OCI-LY1 (cell line): ENCODE results near the gene MAP3K20.
"Not testable (repeated sequence)": the region's sequence is repeated elsewhere in the genome, so short reads cannot be mapped to it uniquely, and the experiment has no call there.

ENCODE experiments used
- H2AFZ ChIP-seq: fragments of 200-600 bp; sonication (generic), shearing (Covaris generic); 2 replicates; pipeline ENCODE4 v1.6.0; 2014; ENCODE audit warnings: antibody characterized with exemption, mild to moderate bottlenecking, low read length
- H3F3A ChIP-seq: fragments of 200-600 bp; sonication (generic), shearing (Covaris generic); 2 replicates; pipeline ENCODE4 v1.6.0; 2014; ENCODE audit warnings: mild to moderate bottlenecking, antibody characterized with exemption, low read length, moderate library complexity; ENCODE audit not compliant: insufficient read depth
- H3K27ac ChIP-seq: fragments of 200-600 bp; sonication (generic); 2 replicates; pipeline ENCODE4 v1.5.1; 2014; ENCODE audit warnings: low read length, mixed run types, mild to moderate bottlenecking, low read depth; ENCODE audit not compliant: poor library complexity, severe bottlenecking
- H3K27me3 ChIP-seq: fragments of 200-600 bp; sonication (generic); 2 replicates; pipeline ENCODE4 v1.6.0; 2014; ENCODE audit warnings: antibody characterized with exemption, mild to moderate bottlenecking, low read length, moderate library complexity; ENCODE audit not compliant: insufficient read depth
- H3K36me3 ChIP-seq: fragments of 200-600 bp; sonication (generic); 2 replicates; pipeline ENCODE4 v1.6.1; 2014; ENCODE audit warnings: mild to moderate bottlenecking, antibody characterized with exemption, low read length, moderate library complexity, mixed read lengths; ENCODE audit not compliant: insufficient read depth
- H3K4me1 ChIP-seq: fragments of 200-600 bp; sonication (generic); 2 replicates; pipeline ENCODE4 v1.5.1; 2014; ENCODE audit warnings: mild to moderate bottlenecking, low read length, moderate library complexity; ENCODE audit not compliant: insufficient read depth, severe bottlenecking
- H3K4me2 ChIP-seq: fragments of 200-600 bp; sonication (generic), shearing (Covaris generic); 2 replicates; pipeline ENCODE4 v1.6.1; 2014; ENCODE audit warnings: low read length
- H3K4me3 ChIP-seq: fragments of 200-600 bp; sonication (generic); 2 replicates; pipeline ENCODE4 v1.5.1; 2014; ENCODE audit warnings: low read length, low read depth, mild to moderate bottlenecking, mixed read lengths; ENCODE audit not compliant: poor library complexity, severe bottlenecking
- H3K79me2 ChIP-seq: fragments of 200-600 bp; shearing (Covaris generic); 2 replicates; pipeline ENCODE4 v1.6.1; 2016; ENCODE audit warnings: mixed run types, low read length, mixed read lengths; ENCODE audit not compliant: insufficient read depth
- H3K9ac ChIP-seq: fragments of 200-600 bp; sonication (generic), shearing (Covaris generic); 2 replicates; pipeline ENCODE4 v1.6.1; 2014; ENCODE audit warnings: mild to moderate bottlenecking, low read length, mixed read lengths
- H3K9me2 ChIP-seq: fragments of 200-600 bp; sonication (generic), shearing (Covaris generic); 2 replicates; pipeline ENCODE4 v1.6.1; 2014; ENCODE audit warnings: low read depth, mild to moderate bottlenecking, low read length, mixed read lengths
- H3K9me3 ChIP-seq: fragments of 200-600 bp; shearing (Covaris generic); 2 replicates; pipeline ENCODE4 v1.6.1; 2014; ENCODE audit warnings: low read length, mixed read lengths
- H4K20me1 ChIP-seq: fragments of 200-600 bp; sonication (generic), shearing (Covaris generic); 2 replicates; pipeline ENCODE4 v1.6.0; 2016; ENCODE audit warnings: mild to moderate bottlenecking, low read length; ENCODE audit not compliant: insufficient read depth
- CTCF ChIP-seq: fragments of 200-600 bp; sonication (generic), shearing (Covaris generic); IDR thresholded peaks from 2 replicates; pipeline ENCODE4 v1.5.1; 2017; ENCODE audit warnings: mild to moderate bottlenecking, antibody characterized with exemption, low read length, moderate library complexity, mixed read lengths
- EZH2 ChIP-seq: fragments of 200-600 bp; sonication (generic), shearing (Covaris generic); IDR thresholded peaks from 2 replicates; pipeline ENCODE4 v1.8.0; 2017; ENCODE audit warnings: borderline replicate concordance, mixed run types, mild to moderate bottlenecking, antibody characterized with exemption, low read length, moderate library complexity, mixed read lengths

Gene MAP3K20

DNA sequence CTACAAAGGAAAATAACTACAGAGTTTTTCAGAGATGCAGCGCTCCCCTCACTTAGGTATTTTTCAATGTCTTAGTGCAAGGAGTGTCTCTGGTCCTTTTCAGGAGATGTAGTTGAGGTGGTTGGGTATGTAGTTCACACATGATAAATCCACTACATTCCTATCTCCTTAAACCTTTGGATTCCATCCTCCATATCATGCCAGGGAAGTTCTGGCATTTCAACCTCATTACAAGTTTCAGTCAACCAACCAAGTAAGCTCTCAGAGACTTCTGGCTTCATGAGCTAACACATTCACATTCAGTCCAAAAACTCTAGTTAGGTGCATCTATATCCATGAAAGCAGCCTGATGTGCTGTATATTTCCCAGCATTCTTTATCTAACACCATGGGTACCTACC, 47.3 kb downstream of the MAP3K20 start:
- no peaks in the 10 kb centered on the region for H3K36me3 ChIP-seq
- no peaks in the 10 kb centered on the region for H4K20me1 ChIP-seq
- no peak overlapping the region for H3K9ac ChIP-seq
- no peak overlapping the region for H2AFZ ChIP-seq
- H3K4me2 ChIP-seq: no peak overlapping the region
- no peaks in the 10 kb centered on the region for H3K79me2 ChIP-seq
- H3K9me2 ChIP-seq: no peaks in the 10 kb centered on the region
- no peaks in the 10 kb centered on the region for H3F3A ChIP-seq
- H3K27me3 ChIP-seq: no peaks in the 10 kb centered on the region
- no peak overlapping the region for H3K27ac ChIP-seq
- no peaks in the 10 kb centered on the region for H3K9me3 ChIP-seq
- no peak for TF ChIP-seq CTCF
- H3K4me3 ChIP-seq: no peak overlapping the region
- H3K4me1 ChIP-seq: no peaks in the 10 kb centered on the region

GRCh38 chr2:173124441-173124840, 48.8 kb downstream of the MAP3K20 start:
- Histone ChIP-seq H3K9ac (no peak overlapping the region), H3K79me2 (no peaks in the 10 kb centered on the region), H3F3A (no peaks in the 10 kb centered on the region), H4K20me1 (no peaks in the 10 kb centered on the region), H3K4me3 (no peak overlapping the region), H3K9me2 (no peaks in the 10 kb centered on the region), H3K27ac (no peak overlapping the region), H3K4me2 (no peak overlapping the region), H3K36me3 (no peaks in the 10 kb centered on the region), H3K27me3 (no peaks in the 10 kb centered on the region), H3K4me1 (no peaks in the 10 kb centered on the region), H2AFZ (no peak overlapping the region), H3K9me3 (no peaks in the 10 kb centered on the region)
- TF ChIP-seq CTCF: no peak
- no peak for TF ChIP-seq EZH2

DNA sequence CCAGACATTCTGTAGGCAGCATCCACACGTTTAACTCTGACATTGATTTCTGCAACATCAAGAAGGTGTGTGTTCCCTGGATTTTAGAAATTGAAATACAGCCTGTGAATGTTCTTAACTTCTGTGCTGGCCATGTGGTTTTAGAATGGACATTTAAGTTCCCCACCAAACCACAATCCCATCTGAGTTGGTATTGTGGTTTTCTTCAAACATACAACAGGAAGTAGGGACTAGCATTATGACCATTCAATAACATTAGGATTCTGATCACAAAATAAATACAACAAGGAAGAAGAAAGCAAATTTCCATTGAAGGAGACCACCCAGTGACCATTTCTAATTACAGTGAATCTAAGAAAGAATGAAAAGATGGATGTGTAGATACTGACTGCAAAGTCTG, 51.2 kb downstream of the MAP3K20 start:
- no peak overlapping the region for H3K4me3 ChIP-seq
- H2AFZ ChIP-seq: no peak overlapping the region
- TF ChIP-seq EZH2 (no peak), CTCF (no peak)
- H3K79me2 ChIP-seq: no peaks in the 10 kb centered on the region
- H3K9me3 ChIP-seq: no peaks in the 10 kb centered on the region
- H3K4me2 ChIP-seq: no peak overlapping the region
- H3K27ac ChIP-seq: no peak overlapping the region
- H3K36me3 ChIP-seq: no peaks in the 10 kb centered on the region
- H3K27me3 ChIP-seq: no peaks in the 10 kb centered on the region
- H3K4me1 ChIP-seq: no peaks in the 10 kb centered on the region
- H3K9me2 ChIP-seq: no peaks in the 10 kb centered on the region
- no peak overlapping the region for H3K9ac ChIP-seq
- no peaks in the 10 kb centered on the region for H3F3A ChIP-seq
- H4K20me1 ChIP-seq: no peaks in the 10 kb centered on the region

- not testable (repeated sequence) for H3K9me3 ChIP-seq, H3K4me1 ChIP-seq
These were observed 52.5 kb downstream of the MAP3K20 start for GRCh38 chr2:173128132-173128531.

More at GRCh38 chr2:173128132-173128531, 52.5 kb downstream of the MAP3K20 start:
- not testable (repeated sequence) for H3K79me2 ChIP-seq, H3K4me3 ChIP-seq, H3F3A ChIP-seq, H3K4me2 ChIP-seq, H3K36me3 ChIP-seq, H3K27me3 ChIP-seq, H3K9me2 ChIP-seq, H3K27ac ChIP-seq, H2AFZ ChIP-seq, H4K20me1 ChIP-seq, H3K9ac ChIP-seq
